GM23248 (cell line): ENCODE data around the gene MEGF9. TPM values are rescaled to one million over a fixed set of nuclear protein-coding genes. Genes with fewer than 3 reads are reported as not detected.

Experiments used
- DNase-seq: peaks from one replicate; pipeline ENCODE4 v3.0.0-alpha.2; 2015
- H2AFZ ChIP-seq: fragments of 200-600 bp; sonication (generic); 2 replicates; pipeline ENCODE4 v1.6.1; 2016; ENCODE audit warnings: antibody characterized with exemption
- H3F3A ChIP-seq: fragments of 200-600 bp; sonication (generic); 2 replicates; pipeline ENCODE4 v1.6.1; 2016; ENCODE audit warnings: mild to moderate bottlenecking, antibody characterized with exemption, mixed run types; ENCODE audit not compliant: insufficient read depth
- H3K27ac ChIP-seq: fragments of 200-600 bp; sonication (generic); 2 replicates; pipeline ENCODE4 v1.5.1; 2016; ENCODE audit warnings: mild to moderate bottlenecking
- H3K27me3 ChIP-seq: fragments of 200-600 bp; sonication (generic); replicated peaks from 2 replicates; pipeline ENCODE4 v1.6.1; 2016; ENCODE audit warnings: mild to moderate bottlenecking; ENCODE audit not compliant: insufficient read depth
- H3K36me3 ChIP-seq: fragments of 200-600 bp; sonication (generic); 2 replicates; pipeline ENCODE4 v1.6.1; 2016; ENCODE audit warnings: low read depth, mild to moderate bottlenecking
- H3K4me1 ChIP-seq: fragments of 200-600 bp; sonication (generic); 2 replicates; pipeline ENCODE4 v1.6.1; 2016; ENCODE audit warnings: mild to moderate bottlenecking; ENCODE audit not compliant: insufficient read depth
- H3K4me2 ChIP-seq: fragments of 200-600 bp; sonication (generic); one replicate; pipeline ENCODE4 v1.6.1; 2016; ENCODE audit warnings: mild to moderate bottlenecking; ENCODE audit not compliant: unreplicated experiment
- H3K4me3 ChIP-seq: fragments of 200-600 bp; sonication (generic); 2 replicates; pipeline ENCODE4 v1.5.1; 2016; ENCODE audit warnings: mild to moderate bottlenecking
- H3K79me2 ChIP-seq: fragments of 200-600 bp; sonication (generic); 2 replicates; pipeline ENCODE4 v1.6.1; 2016; ENCODE audit warnings: mild to moderate bottlenecking; ENCODE audit not compliant: insufficient read depth
- H3K9ac ChIP-seq: fragments of 200-600 bp; sonication (generic); 2 replicates; pipeline ENCODE4 v1.6.1; 2016; ENCODE audit warnings: mild to moderate bottlenecking
- H3K9me2 ChIP-seq: fragments of 200-600 bp; sonication (generic); 2 replicates; pipeline ENCODE4 v1.6.1; 2016; ENCODE audit warnings: mixed run types, mild to moderate bottlenecking, moderate library complexity; ENCODE audit not compliant: insufficient read depth
- H3K9me3 ChIP-seq: fragments of 200-600 bp; sonication (generic); one replicate; pipeline ENCODE4 v1.6.1; 2017; ENCODE audit warnings: low read depth
- H4K20me1 ChIP-seq: fragments of 200-600 bp; sonication (generic); 2 replicates; pipeline ENCODE4 v1.6.0; 2016; ENCODE audit not compliant: insufficient read depth
- EZH2 ChIP-seq: fragments of 200-600 bp; sonication (generic); IDR thresholded peaks from 2 replicates; pipeline ENCODE4 v1.6.1; 2018; ENCODE audit warnings: antibody characterized with exemption, mild to moderate bottlenecking; ENCODE audit not compliant: insufficient read depth, poor library complexity, severe bottlenecking
- EZH2phosphoT487 ChIP-seq: fragments of 200-600 bp; sonication (generic); IDR thresholded peaks from 2 replicates; pipeline ENCODE4 v1.6.1; 2018; ENCODE audit warnings: antibody characterized with exemption, moderate library complexity, mild to moderate bottlenecking, low read depth; ENCODE audit not compliant: insufficient read depth
- WGBS, 2 experiments: methylation state at CpG; one replicate each; pipeline ENCODE4 v1.1.6; 2015 to 2017; ENCODE audit warnings: low lambda C conversion rate in 2 of 2, low coverage in 1 of 2; ENCODE audit errors: missing lambda C conversion rate in 2 of 2; 5-methylcytosine and 5-hydroxymethylcytosine counted together
- in situ Hi-C: fragments of 300-500 bp; cut with MboI; formaldehyde crosslinking; loops from 2 replicates; pipeline ENCODE4 v1.15.0; 2020
- polyA plus RNA-seq: library from polyadenylated mRNA; unstranded; fragments of >200 nt; fragmentation: Nextera tagmentation; extraction: Ambion mirVana; gene quantifications from 2 replicates; pipeline ENCODE4 v1.2.1, GENCODE V29; 2016
- total RNA-seq: library from RNA; depleted of rRNA; stranded (reverse); fragments of >200 nt; shearing (Covaris generic); gene quantifications from 2 replicates; pipeline ENCODE4 v1.2.3, GENCODE V29; 2014

MEGF9 gene
- total and polyA plus RNA-seq, 2 experiments from 2014 or later: 2.1 to 3.8 TPM

- Histone ChIP-seq H3K36me3 (no peaks in the 10 kb centered on the region), H3K9me2 (no peaks in the 10 kb centered on the region), H3K4me1 (peaks cover 5% of the 10 kb centered on the region), H3K4me3 (no peak overlapping the region), H3K9ac (no peak overlapping the region), H2AFZ (no peak overlapping the region), H3K27ac (no peak overlapping the region), H4K20me1 (no peaks in the 10 kb centered on the region), H3K79me2 (no peaks in the 10 kb centered on the region), H3K27me3 (no peaks in the 10 kb centered on the region), H3K9me3 (no peaks in the 10 kb centered on the region), H3F3A (peaks cover 4% of the 10 kb centered on the region), H3K4me2 (no peak overlapping the region)
- peak; percentile 78 for DNase-seq
- TF ChIP-seq EZH2phosphoT487 (no peak), EZH2 (no peak)
- in situ Hi-C loops: no loop called here
- 10 to 19% methylated on average over 3 of the region's 3 CpGs for WGBS, 2 experiments
These were observed 9.3 kb upstream of the MEGF9 start for GRCh38 chr9:120723565-120723964.

DNA sequence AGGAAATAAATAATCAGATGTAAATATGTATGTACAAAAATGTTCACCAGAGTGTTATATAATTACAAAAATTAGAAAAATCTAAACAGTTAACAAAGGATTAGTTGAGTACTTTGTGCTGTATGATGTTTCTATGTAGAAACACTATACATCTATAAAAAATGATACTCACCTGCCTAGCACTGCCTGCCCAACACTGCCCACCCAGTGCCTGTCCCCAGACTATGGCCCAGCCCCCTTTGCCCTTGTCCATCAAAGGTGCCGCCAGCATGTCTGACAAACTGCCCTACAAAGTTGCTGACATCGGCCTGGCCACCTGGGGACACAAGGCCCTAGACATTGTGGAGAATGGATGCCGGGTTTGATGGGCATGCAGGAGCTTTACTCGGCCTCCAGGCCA lies 6.1 kb upstream of the MEGF9 start:
- in situ Hi-C loops: no loop called here
- no peak for TF ChIP-seq EZH2phosphoT487
- TF ChIP-seq EZH2: no peak
- H3K4me1 ChIP-seq: peaks cover 10% of the 10 kb centered on the region

GRCh38 chr9:120718316-120718715 lies 4.0 kb upstream of the MEGF9 start:
- Histone ChIP-seq H3K4me1 (peaks cover 15% of the 10 kb centered on the region), H3K9ac (no peak overlapping the region), H3F3A (peaks cover 15% of the 10 kb centered on the region), H3K27me3 (no peaks in the 10 kb centered on the region), H3K9me2 (no peaks in the 10 kb centered on the region), H3K4me2 (no peak overlapping the region), H3K36me3 (no peaks in the 10 kb centered on the region), H3K27ac (no peak overlapping the region), H3K79me2 (no peaks in the 10 kb centered on the region), H3K4me3 (no peak overlapping the region), H4K20me1 (no peaks in the 10 kb centered on the region), H3K9me3 (no peaks in the 10 kb centered on the region), H2AFZ (no peak overlapping the region)
- DNase-seq: no peak
- WGBS, 2 experiments: 90 to 95% methylated on average over 3 of the region's 3 CpGs
- TF ChIP-seq EZH2phosphoT487: no peak
- in situ Hi-C loops: no loop called here

More for the DNA sequence above, 6.1 kb upstream of the MEGF9 start:
- no peaks in the 10 kb centered on the region for H3K36me3 ChIP-seq
- no peaks in the 10 kb centered on the region for H3K9me2 ChIP-seq
- no peak overlapping the region for H3K4me2 ChIP-seq
- no peaks in the 10 kb centered on the region for H3K9me3 ChIP-seq
- H3F3A ChIP-seq: peaks cover 12% of the 10 kb centered on the region
- H4K20me1 ChIP-seq: no peaks in the 10 kb centered on the region
- no peak overlapping the region for H3K9ac ChIP-seq
- no peak overlapping the region for H2AFZ ChIP-seq
- no peak overlapping the region for H3K27ac ChIP-seq
- 77 to 78% methylated on average over 4 of the region's 4 CpGs for WGBS, 2 experiments
- H3K4me3 ChIP-seq: no peak overlapping the region
- H3K27me3 ChIP-seq: no peaks in the 10 kb centered on the region
- no peak for DNase-seq
- H3K79me2 ChIP-seq: no peaks in the 10 kb centered on the region

DNA sequence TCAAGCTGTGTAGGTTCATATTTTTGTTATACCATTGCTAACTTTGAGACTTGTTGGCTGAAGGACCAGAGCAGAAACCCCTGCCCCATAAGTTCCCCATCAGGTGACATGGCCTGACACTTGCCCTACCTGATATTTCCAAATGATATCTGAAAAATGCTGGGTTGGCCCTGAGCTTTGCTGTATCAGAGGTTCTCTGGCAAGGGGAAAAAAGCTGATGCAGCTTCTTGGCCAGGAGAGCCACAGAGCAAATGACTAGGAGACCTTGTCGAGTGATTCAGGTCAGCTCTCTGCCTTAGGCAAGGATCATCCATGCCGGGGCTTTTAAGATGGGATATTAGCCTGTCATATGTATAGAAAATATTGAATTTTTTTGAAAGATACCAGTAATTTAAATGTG lies 2.9 kb upstream of the MEGF9 start:
- no peak overlapping the region for H3K9ac ChIP-seq
- H3K4me1 ChIP-seq: peaks cover 11% of the 10 kb centered on the region; the same call in 1 of the 2 replicates
- H3K9me2 ChIP-seq: no peaks in the 10 kb centered on the region
- WGBS, 2 experiments: 56 to 74% methylated on average over 2 of the region's 2 CpGs
- TF ChIP-seq EZH2phosphoT487 (no peak), EZH2 (no peak)
- H3K27ac ChIP-seq: no peak overlapping the region
- no peaks in the 10 kb centered on the region for H3K27me3 ChIP-seq
- H3K36me3 ChIP-seq: no peaks in the 10 kb centered on the region
- in situ Hi-C loops: no loop called here
- H2AFZ ChIP-seq: no peak overlapping the region
- no peak overlapping the region for H3K4me2 ChIP-seq
- H4K20me1 ChIP-seq: no peaks in the 10 kb centered on the region
- no peak for DNase-seq
- 0 out of 2 replicates have a peak, but pooled peaks cover 21% of the 10 kb centered on the region for H3F3A ChIP-seq
- no peaks in the 10 kb centered on the region for H3K79me2 ChIP-seq
- H3K9me3 ChIP-seq: no peaks in the 10 kb centered on the region
- H3K4me3 ChIP-seq: no peak overlapping the region

DNA sequence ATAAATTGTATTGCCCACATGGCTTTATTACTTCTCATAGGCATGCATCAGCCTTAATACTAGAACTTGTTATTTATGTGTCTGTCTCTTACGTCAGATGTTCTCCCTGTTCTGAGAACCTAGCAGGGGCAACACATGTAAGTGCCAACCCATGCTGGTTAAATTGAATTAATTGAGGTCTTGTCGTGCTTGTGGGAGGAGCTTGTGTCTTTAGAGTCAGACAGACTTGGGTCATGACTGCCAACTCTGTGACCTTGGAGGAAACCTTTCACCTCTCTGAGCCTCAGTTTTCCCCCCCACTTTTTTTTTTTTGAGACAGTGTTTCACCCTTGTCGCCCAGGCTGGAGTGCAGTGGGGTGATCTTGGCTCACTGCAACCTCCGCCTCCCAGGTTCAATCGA lies 2.2 kb upstream of the MEGF9 start:
- H3K9me2 ChIP-seq: no peaks in the 10 kb centered on the region
- H3K4me3 ChIP-seq: no peak overlapping the region
- DNase-seq: no peak
- no peaks in the 10 kb centered on the region for H3K79me2 ChIP-seq
- WGBS, 2 experiments: 92 to 93% methylated on average over 5 of the region's 5 CpGs
- no peak overlapping the region for H2AFZ ChIP-seq
- H3K36me3 ChIP-seq: no peaks in the 10 kb centered on the region
- H3K27me3 ChIP-seq: no peaks in the 10 kb centered on the region
- H3K9ac ChIP-seq: no peak overlapping the region
- H3K27ac ChIP-seq: no peak overlapping the region
- TF ChIP-seq EZH2: no peak
- TF ChIP-seq EZH2phosphoT487: no peak
- H3K4me2 ChIP-seq: no peak overlapping the region
- peaks cover 11% of the 10 kb centered on the region; the same call in 1 of the 2 replicates for H3K4me1 ChIP-seq
- no peaks in the 10 kb centered on the region for H4K20me1 ChIP-seq
- H3K9me3 ChIP-seq: no peaks in the 10 kb centered on the region
- in situ Hi-C loops: no loop called here
- 0 out of 2 replicates have a peak, but pooled peaks cover 21% of the 10 kb centered on the region for H3F3A ChIP-seq
